ENCODE results near the gene CLIP1.

Gene CLIP1

GRCh38 chr12:122413516-122414404, 8.7 kb downstream of the CLIP1 start:
- peak overlapping the region; percentile 29; the same call in 1 of the 2 replicates for H3K27ac ChIP-seq (replicated peaks)

GRCh38 chr12:122412851-122413433, 9.5 kb downstream of the CLIP1 start:
- DNase-seq (ENCODE audit: low read depth in 1 of 2, low spot score in 1 of 2), result no peak
- TF ChIP-seq POLR2AphosphoS5 (IDR thresholded peaks at IDR 0.05; ENCODE audit: low read depth) (no peak), REST (IDR thresholded peaks at IDR 0.05; ENCODE audit: insufficient replicate concordance, low read depth) (no peak)
- TF ChIP-seq, protein P1, sequence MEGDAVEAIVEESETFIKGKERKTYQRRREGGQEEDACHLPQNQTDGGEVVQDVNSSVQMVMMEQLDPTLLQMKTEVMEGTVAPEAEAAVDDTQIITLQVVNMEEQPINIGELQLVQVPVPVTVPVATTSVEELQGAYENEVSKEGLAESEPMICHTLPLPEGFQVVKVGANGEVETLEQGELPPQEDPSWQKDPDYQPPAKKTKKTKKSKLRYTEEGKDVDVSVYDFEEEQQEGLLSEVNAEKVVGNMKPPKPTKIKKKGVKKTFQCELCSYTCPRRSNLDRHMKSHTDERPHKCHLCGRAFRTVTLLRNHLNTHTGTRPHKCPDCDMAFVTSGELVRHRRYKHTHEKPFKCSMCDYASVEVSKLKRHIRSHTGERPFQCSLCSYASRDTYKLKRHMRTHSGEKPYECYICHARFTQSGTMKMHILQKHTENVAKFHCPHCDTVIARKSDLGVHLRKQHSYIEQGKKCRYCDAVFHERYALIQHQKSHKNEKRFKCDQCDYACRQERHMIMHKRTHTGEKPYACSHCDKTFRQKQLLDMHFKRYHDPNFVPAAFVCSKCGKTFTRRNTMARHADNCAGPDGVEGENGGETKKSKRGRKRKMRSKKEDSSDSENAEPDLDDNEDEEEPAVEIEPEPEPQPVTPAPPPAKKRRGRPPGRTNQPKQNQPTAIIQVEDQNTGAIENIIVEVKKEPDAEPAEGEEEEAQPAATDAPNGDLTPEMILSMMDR (IDR thresholded peaks at IDR 0.05; ENCODE audit: insufficient read depth, low read length), result no peak
- no peak overlapping the region for H3K4me3 ChIP-seq (replicated peaks; ENCODE audit: insufficient read depth, low read length)
- H3K27ac ChIP-seq (replicated peaks), result no peak overlapping the region
- no peaks in the 10 kb centered on the region for H3K27me3 ChIP-seq (ENCODE audit: insufficient read depth, poor library complexity, severe bottlenecking)

More at GRCh38 chr12:122413516-122414404, 8.7 kb downstream of the CLIP1 start:
- H3K4me3 ChIP-seq (replicated peaks; ENCODE audit: insufficient read depth, low read length), result no peak overlapping the region
- peak in 1 of 2 experiments; percentile 25 for DNase-seq (ENCODE audit: low read depth in 1 of 2, low spot score in 1 of 2)
- H3K27me3 ChIP-seq (ENCODE audit: insufficient read depth, poor library complexity, severe bottlenecking), result no peaks in the 10 kb centered on the region
- TF ChIP-seq, protein P1 (IDR thresholded peaks at IDR 0.05; ENCODE audit: insufficient read depth, low read length), result no peak
- TF ChIP-seq REST (IDR thresholded peaks at IDR 0.05; ENCODE audit: insufficient replicate concordance, low read depth) (no peak), SPI1 (IDR thresholded peaks at IDR 0.05; ENCODE audit: borderline replicate concordance, low read depth) (peak; percentile 30; the same call in 1 of the 2 replicates), POLR2AphosphoS5 (IDR thresholded peaks at IDR 0.05; ENCODE audit: low read depth) (no peak), GABPA (IDR thresholded peaks at IDR 0.05; ENCODE audit: low read depth) (no peak)

DNA sequence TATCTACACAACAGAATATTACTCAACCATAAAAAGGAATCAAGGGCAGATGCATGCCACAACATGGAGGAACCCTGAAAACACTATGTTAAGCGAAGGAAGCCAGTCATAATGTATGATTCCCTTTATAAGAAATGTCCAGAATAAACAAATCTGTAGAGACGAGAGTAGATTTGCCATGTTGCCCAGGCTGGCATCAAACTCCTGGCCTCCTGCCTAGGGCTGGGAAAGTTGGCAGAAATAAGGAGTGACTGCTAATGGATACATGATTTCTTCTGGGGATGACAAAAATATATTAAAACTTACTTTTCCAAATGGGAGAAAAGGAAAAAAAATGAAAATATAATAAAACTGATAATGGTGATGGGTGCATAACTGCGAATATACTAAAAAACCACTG, 10.9 kb downstream of the CLIP1 start:
- Histone ChIP-seq H3K27ac (replicated peaks) (no peak overlapping the region), H3K4me3 (replicated peaks; ENCODE audit: insufficient read depth, low read length) (no peak overlapping the region), H3K27me3 (ENCODE audit: insufficient read depth, poor library complexity, severe bottlenecking) (no peaks in the 10 kb centered on the region)
- no peak for DNase-seq (ENCODE audit: low read depth in 1 of 2, low spot score in 1 of 2)
- TF ChIP-seq, protein P1 (IDR thresholded peaks at IDR 0.05; ENCODE audit: insufficient read depth, low read length), result no peak
- TF ChIP-seq GABPA (IDR thresholded peaks at IDR 0.05; ENCODE audit: low read depth), result no peak
- TF ChIP-seq POLR2AphosphoS5 (IDR thresholded peaks at IDR 0.05; ENCODE audit: low read depth), result no peak
- no peak for TF ChIP-seq REST (IDR thresholded peaks at IDR 0.05; ENCODE audit: insufficient replicate concordance, low read depth)
- no peak for TF ChIP-seq SPI1 (IDR thresholded peaks at IDR 0.05; ENCODE audit: borderline replicate concordance, low read depth)
